ENCODE results near the gene MRPL20. TPM values are rescaled to one million over a fixed set of nuclear protein-coding genes. Genes with fewer than 3 reads are reported as not detected.
"Not testable (repeated sequence)": the region's sequence is repeated elsewhere in the genome, so short reads cannot be mapped to it uniquely, and the experiment has no call there.

Gene MRPL20
- total and polyA plus RNA-seq, 4 experiments from 2014 or later, result 119 to 202 (median 147) TPM

GRCh38 chr1:1388078-1388472, 19.0 kb downstream of the MRPL20 start:
- CTCF ChIA-PET (ENCODE audit: partially characterized antibody), result no interaction called here
- Histone ChIP-seq H3K9me3 (ENCODE audit: control insufficient read depth in 1 of 2, low read length in 2 of 2) (no peaks in the 10 kb centered on the region), H3K4me1 (ENCODE audit: insufficient read depth, low read length) (peaks cover 3% of the 10 kb centered on the region), H3K4me3 (ENCODE audit: low read length in 2 of 2) (no peak overlapping the region), H3K27ac (ENCODE audit: low read depth, low read length) (no peak overlapping the region), H3K27me3 (ENCODE audit: insufficient read depth, low read length) (no peaks in the 10 kb centered on the region), H3K36me3 (ENCODE audit: insufficient read depth, low read length) (peaks cover 71% of the 10 kb centered on the region)
- no peak overlapping the region for H3K27ac Mint-ChIP-seq
- intact Hi-C loops (cut with micrococcal nuclease), result no loop called here
- peaks cover 0 to 6% (median under 1%) of the 10 kb centered on the region in 4 donors for H3K4me1 Mint-ChIP-seq
- peaks cover 41 to 61% of the 10 kb centered on the region in 2 donors for H3K36me3 Mint-ChIP-seq
- H3K9me3 Mint-ChIP-seq, result no peaks in the 10 kb centered on the region
- DNase-seq, result no peak
- H3K27me3 Mint-ChIP-seq, result no peaks in the 10 kb centered on the region
- H3K4me3 Mint-ChIP-seq, result no peak overlapping the region
- POLR2A ChIA-PET (ENCODE audit: partially characterized antibody), result interaction anchor here (0.6 to 4.8 kb wide), 4 partner anchors 8 to 223 kb away, joined by 4 to 20 read pairs (median 4); partner anchors contain the start of genes AURKAIP1 and CCNL2

- ChIA-PET POLR2A (ENCODE audit: partially characterized antibody) (interaction anchor here (0.6 to 4.8 kb wide), 5 partner anchors 9 to 224 kb away, joined by 3 to 20 read pairs (median 4); partner anchors contain the start of genes AURKAIP1 and CCNL2), CTCF (ENCODE audit: partially characterized antibody) (interaction anchor here (1.0 kb wide), 1 partner anchor 16 kb away, joined by 3 read pairs; no protein-coding TSS in a partner anchor)
- H3K4me3 ChIP-seq (ENCODE audit: low read length in 2 of 2), result no peak overlapping the region
- H3K36me3 Mint-ChIP-seq, result peaks cover 39 to 55% of the 10 kb centered on the region in 2 donors
- DNase-seq, result no peak
- H3K4me1 ChIP-seq (ENCODE audit: insufficient read depth, low read length), result no peaks in the 10 kb centered on the region
- H3K4me3 Mint-ChIP-seq, result no peak overlapping the region
- H3K27ac ChIP-seq (ENCODE audit: low read depth, low read length), result no peak overlapping the region
- peaks cover 64% of the 10 kb centered on the region for H3K36me3 ChIP-seq (ENCODE audit: insufficient read depth, low read length)
- H3K27ac Mint-ChIP-seq, result no peak overlapping the region
- no peaks in the 10 kb centered on the region for H3K9me3 Mint-ChIP-seq
- intact Hi-C loops (cut with micrococcal nuclease), result no loop called here
- peaks cover 0 to 3% (median under 1%) of the 10 kb centered on the region in 4 donors for H3K4me1 Mint-ChIP-seq
- H3K27me3 Mint-ChIP-seq, result no peaks in the 10 kb centered on the region
- H3K27me3 ChIP-seq (ENCODE audit: insufficient read depth, low read length), result no peaks in the 10 kb centered on the region
- no peaks in the 10 kb centered on the region for H3K9me3 ChIP-seq (ENCODE audit: control insufficient read depth in 1 of 2, low read length in 2 of 2)
Measured at GRCh38 chr1:1387098-1388077, 19.7 kb downstream of the MRPL20 start.

GRCh38 chr1:1385931-1386330, 21.2 kb downstream of the MRPL20 start:
- Histone ChIP-seq H3K4me1 (ENCODE audit: insufficient read depth, low read length) (no peaks in the 10 kb centered on the region), H3K36me3 (ENCODE audit: insufficient read depth, low read length) (peaks cover 50% of the 10 kb centered on the region), H3K27me3 (ENCODE audit: insufficient read depth, low read length) (no peaks in the 10 kb centered on the region), H3K4me3 (ENCODE audit: low read length in 2 of 2) (no peak overlapping the region), H3K9me3 (ENCODE audit: control insufficient read depth in 1 of 2, low read length in 2 of 2) (no peaks in the 10 kb centered on the region), H3K27ac (ENCODE audit: low read depth, low read length) (no peak overlapping the region)
- Mint-ChIP-seq H3K27ac (peak overlapping the region in 1 of 7 donors; percentile 55), H3K9me3 (no peaks in the 10 kb centered on the region), H3K4me1 (peaks cover 0 to 1% (median 0%) of the 10 kb centered on the region in 4 donors), H3K4me3 (no peak overlapping the region), H3K36me3 (peaks cover 30 to 41% of the 10 kb centered on the region in 2 donors), H3K27me3 (no peaks in the 10 kb centered on the region)
- intact Hi-C loops (cut with micrococcal nuclease), result no loop called here
- DNase-seq, result no peak
- ChIA-PET POLR2A (ENCODE audit: partially characterized antibody) (interaction anchor here (0.8 to 4.8 kb wide), 3 partner anchors 10 to 14 kb away, joined by 3 to 20 read pairs (median 3); partner anchors contain the start of genes AURKAIP1 and CCNL2), CTCF (ENCODE audit: partially characterized antibody) (interaction anchor here (1.0 kb wide), 1 partner anchor 14 kb away, joined by 3 read pairs; no protein-coding TSS in a partner anchor)

GRCh38 chr1:1385339-1385738, 21.8 kb downstream of the MRPL20 start:
- H3K4me3 ChIP-seq (ENCODE audit: low read length in 2 of 2); H3K27me3 ChIP-seq (ENCODE audit: insufficient read depth, low read length); H3K9me3 ChIP-seq (ENCODE audit: control insufficient read depth in 1 of 2, low read length in 2 of 2); H3K4me3 Mint-ChIP-seq; H3K4me1 ChIP-seq (ENCODE audit: insufficient read depth, low read length); intact Hi-C loops (cut with micrococcal nuclease); H3K27ac ChIP-seq (ENCODE audit: low read depth, low read length); DNase-seq; H3K27me3 Mint-ChIP-seq; H3K4me1 Mint-ChIP-seq; H3K9me3 Mint-ChIP-seq; H3K27ac Mint-ChIP-seq: not testable (repeated sequence)
- POLR2A ChIA-PET (ENCODE audit: partially characterized antibody), result interaction anchor here (0.8 to 4.8 kb wide), 2 partner anchors 10 to 14 kb away, joined by 3 to 20 read pairs; partner anchors contain the start of genes AURKAIP1 and CCNL2
- CTCF ChIA-PET (ENCODE audit: partially characterized antibody), result interaction anchor here (1.5 kb wide), 1 partner anchor 14 kb away, joined by 6 read pairs; no protein-coding TSS in a partner anchor
- H3K36me3 Mint-ChIP-seq, result peaks cover 24 to 35% of the 10 kb centered on the region in 2 donors
- H3K36me3 ChIP-seq (ENCODE audit: insufficient read depth, low read length), result peaks cover 44% of the 10 kb centered on the region

GRCh38 chr1:1381294-1381693, 25.8 kb downstream of the MRPL20 start:
- Mint-ChIP-seq H3K9me3 (no peaks in the 10 kb centered on the region), H3K4me3 (no peak overlapping the region), H3K36me3 (peaks cover 3 to 7% of the 10 kb centered on the region in 2 donors), H3K27me3 (no peaks in the 10 kb centered on the region), H3K4me1 (peaks cover 0 to under 1% (median 0%) of the 10 kb centered on the region in 4 donors), H3K27ac (no peak overlapping the region)
- ChIA-PET CTCF (ENCODE audit: partially characterized antibody) (no interaction called here), POLR2A (ENCODE audit: partially characterized antibody) (interaction anchor here (0.7 to 1.0 kb wide), 2 partner anchors 9 to 18 kb away, joined by 3 read pairs; partner anchors contain the start of gene CCNL2)
- intact Hi-C loops (cut with micrococcal nuclease), result no loop called here
- H3K4me3 ChIP-seq (ENCODE audit: low read length in 2 of 2), result no peak overlapping the region
- no peaks in the 10 kb centered on the region for H3K27me3 ChIP-seq (ENCODE audit: insufficient read depth, low read length)
- no peak for DNase-seq
- no peak overlapping the region for H3K27ac ChIP-seq (ENCODE audit: low read depth, low read length)
- H3K36me3 ChIP-seq (ENCODE audit: insufficient read depth, low read length), result peaks cover 7% of the 10 kb centered on the region
- H3K9me3 ChIP-seq (ENCODE audit: control insufficient read depth in 1 of 2, low read length in 2 of 2), result no peaks in the 10 kb centered on the region
- peaks cover under 1% of the 10 kb centered on the region for H3K4me1 ChIP-seq (ENCODE audit: insufficient read depth, low read length)

GRCh38 chr1:1380860-1381259, 26.2 kb downstream of the MRPL20 start:
- no peaks in the 10 kb centered on the region for H3K9me3 Mint-ChIP-seq
- no peak overlapping the region for H3K27ac ChIP-seq (ENCODE audit: low read depth, low read length)
- H3K4me3 Mint-ChIP-seq, result no peak overlapping the region
- ChIA-PET CTCF (ENCODE audit: partially characterized antibody) (no interaction called here), POLR2A (ENCODE audit: partially characterized antibody) (interaction anchor here (1.0 kb wide), 1 partner anchor 10 kb away, joined by 3 read pairs; no protein-coding TSS in a partner anchor)
- no peak overlapping the region for H3K27ac Mint-ChIP-seq
- peaks cover 2% of the 10 kb centered on the region for H3K36me3 ChIP-seq (ENCODE audit: insufficient read depth, low read length)
- peaks cover 5% of the 10 kb centered on the region for H3K4me1 ChIP-seq (ENCODE audit: insufficient read depth, low read length)
- DNase-seq, result no peak
- H3K36me3 Mint-ChIP-seq, result peaks cover 0 to 3% of the 10 kb centered on the region in 2 donors
- H3K9me3 ChIP-seq (ENCODE audit: control insufficient read depth in 1 of 2, low read length in 2 of 2), result no peaks in the 10 kb centered on the region
- no peaks in the 10 kb centered on the region for H3K27me3 Mint-ChIP-seq
- no peak overlapping the region for H3K4me3 ChIP-seq (ENCODE audit: low read length in 2 of 2)
- H3K4me1 Mint-ChIP-seq, result peaks cover 0 to 4% (median 0%) of the 10 kb centered on the region in 4 donors
- H3K27me3 ChIP-seq (ENCODE audit: insufficient read depth, low read length), result no peaks in the 10 kb centered on the region
- intact Hi-C loops (cut with micrococcal nuclease), result no loop called here
